Aorta (tissue), 5 donors: ENCODE measurements around the gene AGBL4. TPM values are rescaled to one million over a fixed set of nuclear protein-coding genes. Genes with fewer than 3 reads are reported as not detected.

Experiments used
- ATAC-seq: fragments of 200-7000 bp; cut with Tn5 transposase; one replicate; pipeline ENCODE4 v1.9.1; 2022; ENCODE audit warnings: moderate library complexity; ENCODE audit not compliant: low FRiP score
- DNase-seq, 2 donors: peaks; one replicate each; pipeline ENCODE4 v3.0.0-alpha.2; 2020
- H3K27ac ChIP-seq, 2 donors: one replicate each; pipeline ENCODE4 v1.5.1; 2013; ENCODE audit warnings: low read length in 2 of 2, mild to moderate bottlenecking in 2 of 2, moderate library complexity in 2 of 2, control low read depth in 1 of 2, inconsistent platforms in 1 of 2, low read depth in 1 of 2
- H3K27me3 ChIP-seq, 2 donors: one replicate each; pipeline ENCODE4 v1.6.1; 2013; ENCODE audit warnings: control low read depth in 1 of 2, low read length in 1 of 2, mild to moderate bottlenecking in 1 of 2, moderate library complexity in 1 of 2; ENCODE audit not compliant: insufficient read depth in 2 of 2, control insufficient read depth in 1 of 2
- H3K36me3 ChIP-seq, 2 donors: one replicate each; pipeline ENCODE4 v1.6.1; 2013; ENCODE audit warnings: control low read depth in 1 of 2, low read length in 1 of 2, mild to moderate bottlenecking in 1 of 2; ENCODE audit not compliant: insufficient read depth in 2 of 2, control insufficient read depth in 1 of 2
- H3K4me1 ChIP-seq, 2 donors: one replicate each; pipeline ENCODE4 v1.6.1; 2013; ENCODE audit warnings: low read length in 2 of 2, control low read depth in 1 of 2, mild to moderate bottlenecking in 1 of 2, moderate library complexity in 1 of 2; ENCODE audit not compliant: insufficient read depth in 2 of 2, control insufficient read depth in 1 of 2
- H3K4me3 ChIP-seq, 2 donors: one replicate each; pipeline ENCODE4 v1.5.1; 2013; ENCODE audit warnings: low read length in 2 of 2, control low read depth in 1 of 2, mild to moderate bottlenecking in 1 of 2
- H3K9me3 ChIP-seq: one replicate; pipeline ENCODE4 v1.6.1; 2013; ENCODE audit warnings: mild to moderate bottlenecking, low read length; ENCODE audit not compliant: control insufficient read depth
- WGBS, 2 donors: extraction: QIAGEN DNeasy Blood & Tissue Kit; methylation state at CpG; one replicate each; pipeline ENCODE4 v1.1.7; 2013; 5-methylcytosine and 5-hydroxymethylcytosine counted together
- intact Hi-C, 2 donors: fragments of 100-400 bp; cut with DNase I; formaldehyde crosslinking; loops; one replicate each; pipeline versions ENCODE4 v1.14.2 to v1.15.0; 2022
- polyA plus RNA-seq, 2 donors: library from polyadenylated mRNA; stranded (reverse); fragments of 200-250 nt; gene quantifications; one replicate each; pipeline ENCODE4 v1.2.3, GENCODE V29; 2013
- total RNA-seq, 2 donors: library from RNA; stranded (reverse); fragmentation: NEBNext Ultra II Directional; extraction: Animal tissue kit (Norgen Biotek cat#: 25700); gene quantifications; one replicate each; pipeline ENCODE4 v1.2.1, GENCODE V29; 2021
- donor health status: healthy with polysubstance abuse.
- donor health status: Bipolar disorder and iron deficiency.
- donor health status: DM: no; HTN: no; CAD: no.
- donor health status: DM: no; HTN: no; CAD: no.
- donor health status: DM: yes; HTN: yes; CAD: no.

Gene AGBL4
- total and polyA plus RNA-seq, 4 donors = 0.18 TPM; not detected in 3

GRCh38 chr1:48665708-48666407 lies 1357.9 kb downstream of the AGBL4 start:
- Histone ChIP-seq H3K4me1 (no peaks in the 10 kb centered on the region), H3K27me3 (no peaks in the 10 kb centered on the region), H3K27ac (no peak overlapping the region), H3K4me3 (no peak overlapping the region), H3K9me3 (no peaks in the 10 kb centered on the region), H3K36me3 (no peaks in the 10 kb centered on the region)
- ATAC-seq (no peak), DNase-seq (no peak)
- intact Hi-C loops = no loop called here
- whole genome bisulfite sequencing, 2 donors = 78 to 86% methylated on average over 6 of the region's 6 CpGs

DNA sequence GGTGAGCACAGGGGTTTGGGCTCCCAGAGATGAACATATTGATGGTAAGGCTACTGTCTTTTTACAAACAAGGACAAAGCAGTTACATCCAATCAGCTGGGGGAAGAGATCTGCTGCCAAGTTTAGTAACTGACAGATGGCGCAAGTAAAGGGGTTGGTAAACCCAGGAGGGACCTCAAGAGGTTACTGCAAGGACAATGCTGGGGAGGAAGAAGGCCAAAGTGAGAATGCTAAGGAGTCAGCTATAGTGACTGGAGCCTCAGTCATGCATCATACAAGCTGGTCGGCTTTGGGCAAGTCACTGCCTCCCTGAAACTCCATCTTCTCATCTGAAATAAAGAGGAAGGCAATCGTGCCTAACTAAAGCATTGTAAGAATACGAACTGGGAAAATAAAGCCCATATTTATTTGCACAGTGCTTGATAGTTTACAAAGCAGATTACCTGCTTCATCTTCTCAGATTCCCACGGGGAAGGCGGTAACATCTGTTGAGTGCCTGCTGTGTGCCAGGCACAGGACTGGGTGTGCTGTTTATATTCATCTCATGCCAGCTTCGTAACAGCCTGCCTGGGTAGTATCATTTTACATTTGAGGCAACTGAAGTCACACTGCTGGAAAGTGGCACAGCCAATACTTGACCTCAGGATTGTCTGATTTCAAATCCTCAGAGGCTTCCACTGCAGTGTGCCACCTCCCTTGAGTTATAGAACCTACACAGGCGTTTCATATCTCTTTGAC lies 1361.9 kb downstream of the AGBL4 start:
- WGBS, 2 donors = 55 to 58% methylated on average over 8 of the region's 8 CpGs
- intact Hi-C loops = loop anchor here in 1 of 2 donors (5.0 kb wide), 1 partner anchor 45 kb away; no protein-coding TSS in a partner anchor
- ATAC-seq = no peak

DNA sequence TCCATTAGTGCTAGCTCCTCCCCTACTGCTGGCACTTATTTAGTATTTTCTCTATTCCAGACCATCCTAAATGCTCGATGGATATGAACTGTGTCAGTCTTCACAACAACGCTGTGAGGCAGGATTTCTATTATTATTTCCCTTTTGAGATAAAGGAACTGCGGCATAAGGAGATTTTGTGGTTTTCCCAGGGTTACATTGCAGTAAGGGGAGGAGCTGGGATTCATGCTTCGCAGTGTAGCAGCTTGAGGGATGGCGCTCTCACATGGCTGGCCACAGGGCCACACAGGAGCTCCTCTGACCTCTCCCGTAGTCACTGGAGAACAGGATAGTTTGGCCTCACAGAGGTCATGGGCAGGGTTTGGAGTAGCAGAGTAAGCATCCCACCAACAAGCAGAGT lies 1364.0 kb downstream of the AGBL4 start:
- DNase-seq = no peak
- Histone ChIP-seq H3K4me3 (no peak overlapping the region), H3K36me3 (no peaks in the 10 kb centered on the region), H3K4me1 (no peaks in the 10 kb centered on the region), H3K27ac (no peak overlapping the region), H3K9me3 (no peaks in the 10 kb centered on the region), H3K27me3 (no peaks in the 10 kb centered on the region)
- 73 to 81% methylated on average over 6 of the region's 6 CpGs for WGBS, 2 donors
- intact Hi-C loops = loop anchor here in 1 of 2 donors (5.0 kb wide), 1 partner anchor 48 kb away; no protein-coding TSS in a partner anchor
- peak; percentile 23 for ATAC-seq

More for the DNA sequence above, 1361.9 kb downstream of the AGBL4 start:
- no peak overlapping the region for H3K4me3 ChIP-seq
- H3K9me3 ChIP-seq = no peaks in the 10 kb centered on the region
- no peak overlapping the region for H3K27ac ChIP-seq
- H3K27me3 ChIP-seq = no peaks in the 10 kb centered on the region
- DNase-seq = no peak
- H3K4me1 ChIP-seq = no peaks in the 10 kb centered on the region
- no peaks in the 10 kb centered on the region for H3K36me3 ChIP-seq

DNA sequence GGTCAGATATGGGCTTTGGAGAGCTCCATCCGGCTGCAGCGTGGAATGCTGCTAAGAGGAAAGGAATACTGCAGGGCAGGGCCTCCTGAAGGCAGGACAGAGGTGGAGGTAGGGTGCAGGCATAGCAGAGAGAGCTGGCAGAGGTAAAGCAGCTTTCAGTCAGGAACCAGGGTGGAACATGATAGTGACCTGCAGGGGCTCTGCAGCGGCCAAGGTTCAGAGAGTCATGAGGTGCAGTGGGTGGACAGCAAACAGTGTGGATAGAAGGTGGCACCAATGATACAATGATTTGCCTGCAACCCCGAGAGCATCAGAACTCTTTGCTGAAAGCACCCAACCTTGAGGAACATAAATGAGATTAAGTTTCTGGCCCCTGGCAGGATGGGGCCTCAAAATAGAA lies 1366.3 kb downstream of the AGBL4 start:
- Histone ChIP-seq H3K27me3 (no peaks in the 10 kb centered on the region), H3K9me3 (no peaks in the 10 kb centered on the region), H3K4me1 (no peaks in the 10 kb centered on the region), H3K27ac (no peak overlapping the region), H3K4me3 (no peak overlapping the region), H3K36me3 (no peaks in the 10 kb centered on the region)
- intact Hi-C loops = no loop called here
- WGBS, 2 donors = 84 to 86% methylated on average over 4 of the region's 4 CpGs
- ATAC-seq (no peak), DNase-seq (no peak)

GRCh38 chr1:48654606-48655210 lies 1369.0 kb downstream of the AGBL4 start:
- intact Hi-C loops = no loop called here
- H3K27ac ChIP-seq = no peak overlapping the region
- H3K36me3 ChIP-seq = no peaks in the 10 kb centered on the region
- no peaks in the 10 kb centered on the region for H3K27me3 ChIP-seq
- H3K4me1 ChIP-seq = no peaks in the 10 kb centered on the region
- DNase-seq = no peak
- H3K9me3 ChIP-seq = no peaks in the 10 kb centered on the region
- no peak for ATAC-seq
- no peak overlapping the region for H3K4me3 ChIP-seq
- WGBS, 2 donors = 87% methylated on average over 8 of the region's 8 CpGs

DNA sequence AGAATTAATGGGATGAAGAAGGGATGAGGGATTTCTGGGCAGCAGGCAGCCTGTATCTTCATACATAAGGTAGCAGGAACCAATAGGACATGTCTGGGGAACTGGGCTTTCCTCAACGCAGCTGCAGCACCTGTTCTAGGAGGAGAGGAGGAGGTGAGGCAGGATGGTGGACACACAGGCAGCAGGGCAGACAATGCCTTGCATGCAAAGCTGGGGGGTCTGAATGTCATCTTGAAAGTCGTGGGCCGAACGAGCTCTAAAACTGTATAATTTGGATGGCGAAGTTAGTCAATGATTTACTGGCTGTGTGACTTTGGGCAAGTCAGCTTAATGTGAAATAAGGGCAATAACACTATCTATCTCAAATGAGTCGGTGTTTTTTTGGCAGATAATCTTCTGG lies 1371.4 kb downstream of the AGBL4 start:
- Histone ChIP-seq H3K36me3 (no peaks in the 10 kb centered on the region), H3K27me3 (no peaks in the 10 kb centered on the region), H3K27ac (no peak overlapping the region), H3K4me3 (no peak overlapping the region), H3K9me3 (no peaks in the 10 kb centered on the region), H3K4me1 (no peaks in the 10 kb centered on the region)
- no peak for DNase-seq
- 76 to 84% methylated on average over 6 of the region's 6 CpGs for WGBS, 2 donors
- no peak for ATAC-seq
- intact Hi-C loops = no loop called here

DNA sequence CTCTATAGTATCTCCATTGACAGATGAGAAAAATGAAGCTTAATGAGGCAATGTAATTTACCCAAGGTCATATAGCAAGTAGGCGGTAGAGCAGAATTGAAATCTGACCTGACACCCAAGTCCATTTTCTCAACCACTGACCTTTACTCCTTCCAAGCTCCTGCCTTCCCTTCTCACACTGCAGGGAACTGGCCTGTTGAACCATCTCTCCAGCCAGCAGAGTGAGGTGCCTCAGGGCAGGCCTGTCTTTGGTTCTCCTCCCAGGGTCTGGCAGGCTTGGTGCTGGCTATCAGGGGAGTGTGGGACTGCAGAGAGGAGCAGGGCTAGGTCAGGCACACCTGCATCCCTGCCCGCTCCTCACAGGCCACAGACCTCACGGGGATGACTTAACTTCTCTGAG lies 1373.9 kb downstream of the AGBL4 start:
- no peak overlapping the region for H3K4me3 ChIP-seq
- H3K9me3 ChIP-seq = no peaks in the 10 kb centered on the region
- no peaks in the 10 kb centered on the region for H3K4me1 ChIP-seq
- no peak for DNase-seq
- intact Hi-C loops = no loop called here
- H3K36me3 ChIP-seq = no peaks in the 10 kb centered on the region
- WGBS, 2 donors = 97% methylated on average over 3 of the region's 3 CpGs
- no peak for ATAC-seq
- H3K27me3 ChIP-seq = no peaks in the 10 kb centered on the region
- no peak overlapping the region for H3K27ac ChIP-seq

- intact Hi-C loops = no loop called here
- WGBS, 2 donors = 79% methylated on average over 4 of the region's 4 CpGs
- Histone ChIP-seq H3K4me3 (no peak overlapping the region), H3K36me3 (no peaks in the 10 kb centered on the region), H3K27me3 (no peaks in the 10 kb centered on the region), H3K4me1 (no peaks in the 10 kb centered on the region), H3K27ac (no peak overlapping the region), H3K9me3 (no peaks in the 10 kb centered on the region)
- DNase-seq (no peak), ATAC-seq (no peak)
Observed at GRCh38 chr1:48645883-48646282, 1377.9 kb downstream of the AGBL4 start.
